ENCODE data around the gene EYS.
"Not testable (repeated sequence)": the region's sequence is repeated elsewhere in the genome, so short reads cannot be mapped to it uniquely, and the experiment has no call there.

EYS gene

GRCh38 chr6:65637289-65638046, 69.6 kb downstream of the EYS start:
- no CpG with 5 or more reads among the region's 12 CpGs for WGBS (ENCODE audit: insufficient coverage, insufficient read length)
- H3K9me3 ChIP-seq (ENCODE audit: control insufficient read depth, insufficient read depth, low read length) = peaks cover 1% of the 10 kb centered on the region; the same call in 1 of the 2 replicates
- no peaks in the 10 kb centered on the region for H3K4me1 ChIP-seq (ENCODE audit: control insufficient read depth, insufficient read depth, low read length)
- H3K36me3 ChIP-seq (ENCODE audit: control insufficient read depth, insufficient read depth, low read length) = no peaks in the 10 kb centered on the region
- H3K27ac ChIP-seq (ENCODE audit: low read length) = no peak overlapping the region
- no peak overlapping the region for H3K4me3 ChIP-seq (ENCODE audit: low read length)
- DNase-seq (ENCODE audit: low read depth, low spot score) = no peak
- H3K27me3 ChIP-seq (ENCODE audit: control insufficient read depth, insufficient read depth, low read length) = no peaks in the 10 kb centered on the region

GRCh38 chr6:65633501-65633900, 73.5 kb downstream of the EYS start:
- no peaks in the 10 kb centered on the region for H3K36me3 ChIP-seq (ENCODE audit: control insufficient read depth, insufficient read depth, low read length)
- no peak for DNase-seq (ENCODE audit: low read depth, low spot score)
- no CpG with 5 or more reads among the region's 1 CpG for WGBS (ENCODE audit: insufficient coverage, insufficient read length)
- peaks cover 1% of the 10 kb centered on the region; the same call in 1 of the 2 replicates for H3K9me3 ChIP-seq (ENCODE audit: control insufficient read depth, insufficient read depth, low read length)
- no peak overlapping the region for H3K4me3 ChIP-seq (ENCODE audit: low read length)
- no peaks in the 10 kb centered on the region for H3K27me3 ChIP-seq (ENCODE audit: control insufficient read depth, insufficient read depth, low read length)
- no peaks in the 10 kb centered on the region for H3K4me1 ChIP-seq (ENCODE audit: control insufficient read depth, insufficient read depth, low read length)
- no peak overlapping the region for H3K27ac ChIP-seq (ENCODE audit: low read length)

GRCh38 chr6:65631711-65632110, 75.3 kb downstream of the EYS start:
- no peak for DNase-seq (ENCODE audit: low read depth, low spot score)
- H3K9me3 ChIP-seq (ENCODE audit: control insufficient read depth, insufficient read depth, low read length) = peaks cover 1% of the 10 kb centered on the region; the same call in 1 of the 2 replicates
- H3K4me1 ChIP-seq (ENCODE audit: control insufficient read depth, insufficient read depth, low read length) = no peaks in the 10 kb centered on the region
- H3K4me3 ChIP-seq (ENCODE audit: low read length) = no peak overlapping the region
- no CpG with 5 or more reads among the region's 2 CpGs for WGBS (ENCODE audit: insufficient coverage, insufficient read length)
- no peak overlapping the region for H3K27ac ChIP-seq (ENCODE audit: low read length)
- H3K36me3 ChIP-seq (ENCODE audit: control insufficient read depth, insufficient read depth, low read length) = no peaks in the 10 kb centered on the region
- no peaks in the 10 kb centered on the region for H3K27me3 ChIP-seq (ENCODE audit: control insufficient read depth, insufficient read depth, low read length)

- H3K4me3 ChIP-seq (ENCODE audit: low read length); H3K27ac ChIP-seq (ENCODE audit: low read length); H3K9me3 ChIP-seq (ENCODE audit: control insufficient read depth, insufficient read depth, low read length); DNase-seq (ENCODE audit: low read depth, low spot score); H3K4me1 ChIP-seq (ENCODE audit: control insufficient read depth, insufficient read depth, low read length); H3K36me3 ChIP-seq (ENCODE audit: control insufficient read depth, insufficient read depth, low read length); H3K27me3 ChIP-seq (ENCODE audit: control insufficient read depth, insufficient read depth, low read length): not testable (repeated sequence)
- WGBS (ENCODE audit: insufficient coverage, insufficient read length) = no CpG with 5 or more reads among the region's 35 CpGs
Measured at GRCh38 chr6:65627434-65627999, 79.5 kb downstream of the EYS start.

GRCh38 chr6:65627015-65627414, 80.0 kb downstream of the EYS start:
- Histone ChIP-seq H3K9me3 (ENCODE audit: control insufficient read depth, insufficient read depth, low read length) (no peaks in the 10 kb centered on the region; the same call in 1 of the 2 replicates), H3K27ac (ENCODE audit: low read length) (no peak overlapping the region), H3K27me3 (ENCODE audit: control insufficient read depth, insufficient read depth, low read length) (no peaks in the 10 kb centered on the region), H3K36me3 (ENCODE audit: control insufficient read depth, insufficient read depth, low read length) (no peaks in the 10 kb centered on the region), H3K4me1 (ENCODE audit: control insufficient read depth, insufficient read depth, low read length) (no peaks in the 10 kb centered on the region), H3K4me3 (ENCODE audit: low read length) (no peak overlapping the region)
- WGBS (ENCODE audit: insufficient coverage, insufficient read length) = no CpG with 5 or more reads among the region's 5 CpGs
- no peak for DNase-seq (ENCODE audit: low read depth, low spot score)

- Histone ChIP-seq H3K36me3 (ENCODE audit: control insufficient read depth, insufficient read depth, low read length) (no peaks in the 10 kb centered on the region), H3K4me3 (ENCODE audit: low read length) (no peak overlapping the region), H3K4me1 (ENCODE audit: control insufficient read depth, insufficient read depth, low read length) (no peaks in the 10 kb centered on the region), H3K27me3 (ENCODE audit: control insufficient read depth, insufficient read depth, low read length) (no peaks in the 10 kb centered on the region), H3K27ac (ENCODE audit: low read length) (no peak overlapping the region), H3K9me3 (ENCODE audit: control insufficient read depth, insufficient read depth, low read length) (no peaks in the 10 kb centered on the region; the same call in 1 of the 2 replicates)
- WGBS (ENCODE audit: insufficient coverage, insufficient read length) = no CpG with 5 or more reads among the region's 2 CpGs
- DNase-seq (ENCODE audit: low read depth, low spot score) = no peak
Measured at GRCh38 chr6:65623566-65623965, 83.5 kb downstream of the EYS start.

GRCh38 chr6:65610746-65611145, 96.3 kb downstream of the EYS start:
- no peaks in the 10 kb centered on the region for H3K9me3 ChIP-seq (ENCODE audit: control insufficient read depth, insufficient read depth, low read length)
- no peaks in the 10 kb centered on the region for H3K36me3 ChIP-seq (ENCODE audit: control insufficient read depth, insufficient read depth, low read length)
- no peak overlapping the region for H3K4me3 ChIP-seq (ENCODE audit: low read length)
- no CpG with 5 or more reads among the region's 2 CpGs for WGBS (ENCODE audit: insufficient coverage, insufficient read length)
- no peak for DNase-seq (ENCODE audit: low read depth, low spot score)
- no peaks in the 10 kb centered on the region for H3K4me1 ChIP-seq (ENCODE audit: control insufficient read depth, insufficient read depth, low read length)
- H3K27me3 ChIP-seq (ENCODE audit: control insufficient read depth, insufficient read depth, low read length) = no peaks in the 10 kb centered on the region
- no peak overlapping the region for H3K27ac ChIP-seq (ENCODE audit: low read length)

- H3K9me3 ChIP-seq (ENCODE audit: control insufficient read depth, insufficient read depth, low read length) = no peaks in the 10 kb centered on the region; the same call in 1 of the 2 replicates
- no peak for DNase-seq (ENCODE audit: low read depth, low spot score)
- WGBS (ENCODE audit: insufficient coverage, insufficient read length) = no CpG with 5 or more reads among the region's 4 CpGs
- H3K4me1 ChIP-seq (ENCODE audit: control insufficient read depth, insufficient read depth, low read length) = no peaks in the 10 kb centered on the region
- no peaks in the 10 kb centered on the region for H3K27me3 ChIP-seq (ENCODE audit: control insufficient read depth, insufficient read depth, low read length)
- H3K36me3 ChIP-seq (ENCODE audit: control insufficient read depth, insufficient read depth, low read length) = no peaks in the 10 kb centered on the region
- no peak overlapping the region for H3K27ac ChIP-seq (ENCODE audit: low read length)
- no peak overlapping the region for H3K4me3 ChIP-seq (ENCODE audit: low read length)
Measured at GRCh38 chr6:65595540-65595939, 111.5 kb downstream of the EYS start.

GRCh38 chr6:65570340-65570739, 136.7 kb downstream of the EYS start:
- peaks cover 1% of the 10 kb centered on the region for H3K9me3 ChIP-seq (ENCODE audit: control insufficient read depth, insufficient read depth, low read length)
- H3K4me3 ChIP-seq (ENCODE audit: low read length) = no peak overlapping the region
- no peaks in the 10 kb centered on the region for H3K27me3 ChIP-seq (ENCODE audit: control insufficient read depth, insufficient read depth, low read length)
- no peak overlapping the region for H3K27ac ChIP-seq (ENCODE audit: low read length)
- H3K4me1 ChIP-seq (ENCODE audit: control insufficient read depth, insufficient read depth, low read length) = no peaks in the 10 kb centered on the region
- DNase-seq (ENCODE audit: low read depth, low spot score) = no peak
- no peaks in the 10 kb centered on the region for H3K36me3 ChIP-seq (ENCODE audit: control insufficient read depth, insufficient read depth, low read length)
- no CpG with 5 or more reads among the region's 1 CpG for WGBS (ENCODE audit: insufficient coverage, insufficient read length)

GRCh38 chr6:65569505-65569904, 137.5 kb downstream of the EYS start:
- Histone ChIP-seq H3K27me3 (ENCODE audit: control insufficient read depth, insufficient read depth, low read length) (no peaks in the 10 kb centered on the region), H3K4me3 (ENCODE audit: low read length) (no peak overlapping the region), H3K36me3 (ENCODE audit: control insufficient read depth, insufficient read depth, low read length) (no peaks in the 10 kb centered on the region), H3K4me1 (ENCODE audit: control insufficient read depth, insufficient read depth, low read length) (no peaks in the 10 kb centered on the region), H3K27ac (ENCODE audit: low read length) (no peak overlapping the region), H3K9me3 (ENCODE audit: control insufficient read depth, insufficient read depth, low read length) (peaks cover 1% of the 10 kb centered on the region)
- WGBS (ENCODE audit: insufficient coverage, insufficient read length) = no CpG with 5 or more reads among the region's 2 CpGs
- no peak for DNase-seq (ENCODE audit: low read depth, low spot score)

- no CpG with 5 or more reads among the region's 7 CpGs for WGBS (ENCODE audit: insufficient coverage, insufficient read length)
- not testable (repeated sequence) for H3K4me3 ChIP-seq (ENCODE audit: low read length); H3K36me3 ChIP-seq (ENCODE audit: control insufficient read depth, insufficient read depth, low read length); H3K4me1 ChIP-seq (ENCODE audit: control insufficient read depth, insufficient read depth, low read length); H3K27ac ChIP-seq (ENCODE audit: low read length); H3K9me3 ChIP-seq (ENCODE audit: control insufficient read depth, insufficient read depth, low read length); H3K27me3 ChIP-seq (ENCODE audit: control insufficient read depth, insufficient read depth, low read length); DNase-seq (ENCODE audit: low read depth, low spot score)
Measured at GRCh38 chr6:65569056-65569455, 138.0 kb downstream of the EYS start.

Measured in iPS DF 6.9 (cell line).